Measurements from ENCODE around the gene OXGR1.

GRCh38 chr13:97008643-97009042 is 14.4 kb upstream of the OXGR1 start:
- no peak for TF ChIP-seq CTCF (IDR thresholded peaks at IDR 0.05)
- no peak for TF ChIP-seq POLR2A (IDR thresholded peaks at IDR 0.05)

Measured in esophagus squamous epithelium (tissue), 4 donors.